HepG2 (cell line): ENCODE data around the gene NCOA7. TPM values are rescaled to one million over a fixed set of nuclear protein-coding genes. Genes with fewer than 3 reads are reported as not detected.

ENCODE experiments used
- AGO1 ChIP-seq: fragments of 200-400 bp; formaldehyde crosslinking; IDR thresholded peaks from 2 replicates; pipeline ENCODE4 v1.6.1; 2017; ENCODE audit warnings: mild to moderate bottlenecking, low read depth, low read length, moderate library complexity; ENCODE audit not compliant: poor library complexity, severe bottlenecking
- ASH2L ChIP-seq: fragments of 300-600, 200-600 bp; sonication (generic); IDR thresholded peaks from 2 replicates; pipeline ENCODE4 v1.7.0; 2017; ENCODE audit warnings: low read depth, mild to moderate bottlenecking, moderate library complexity, mixed read lengths, low read length; ENCODE audit not compliant: insufficient read length
- ATRX ChIP-seq: sonication (generic); formaldehyde crosslinking; IDR thresholded peaks from 2 replicates; pipeline ENCODE4 v1.4.0; 2020; ENCODE audit warnings: missing genetic modification reagents, borderline replicate concordance
- FOXM1 ChIP-seq: sonication (generic); formaldehyde crosslinking; IDR thresholded peaks from 2 replicates; pipeline ENCODE4 v1.5.0; 2020; ENCODE audit warnings: missing genetic modification reagents
- KAT7 ChIP-seq: IDR thresholded peaks from 2 replicates; pipeline ENCODE4 v1.6.1; 2018; ENCODE audit warnings: borderline replicate concordance, missing compliant biosample characterization
- KDM3A ChIP-seq: IDR thresholded peaks from 2 replicates; pipeline ENCODE4 v1.6.1; 2018; ENCODE audit warnings: low read depth, missing compliant biosample characterization
- NFKBIZ ChIP-seq: IDR thresholded peaks from 2 replicates; pipeline ENCODE4 v1.6.1; 2018; ENCODE audit warnings: missing genetic modification reagents, missing compliant biosample characterization
- REPIN1 ChIP-seq: sonication (generic); formaldehyde crosslinking; IDR thresholded peaks from 2 replicates; pipeline ENCODE4 v1.8.0; 2022; ENCODE audit warnings: missing genetic modification reagents, low read depth, mild to moderate bottlenecking, borderline replicate concordance
- TCF7L2 ChIP-seq: IDR thresholded peaks from 2 replicates; pipeline ENCODE4 v1.6.1; 2011; ENCODE audit warnings: mild to moderate bottlenecking, low read depth, low read length, moderate library complexity
- THAP11 ChIP-seq: IDR thresholded peaks from 2 replicates; pipeline ENCODE4 v1.6.1; 2016; ENCODE audit warnings: missing biosample characterization, missing genetic modification reagents
- U2AF1 ChIP-seq: fragments of 200-400 bp; formaldehyde crosslinking; optimal IDR thresholded peaks from 2 replicates; pipeline ENCODE3; 2017; ENCODE audit warnings: mild to moderate bottlenecking, low read depth, low read length
- YY1 ChIP-seq: IDR thresholded peaks from 2 replicates; pipeline ENCODE4 v1.6.1; 2011; ENCODE audit warnings: low read length, low read depth, moderate library complexity, mild to moderate bottlenecking; ENCODE audit not compliant: insufficient read depth, insufficient replicate concordance
- ZNF143 ChIP-seq: sonication (generic); formaldehyde crosslinking; IDR thresholded peaks from 2 replicates; pipeline ENCODE4 v1.4.0; 2020; ENCODE audit warnings: missing genetic modification reagents
- ZNF17 ChIP-seq: sonication (generic); formaldehyde crosslinking; IDR thresholded peaks from 2 replicates; pipeline ENCODE4 v1.5.0; 2020; ENCODE audit warnings: mild to moderate bottlenecking, missing genetic modification reagents
- ZNF264 ChIP-seq: sonication (generic); formaldehyde crosslinking; IDR thresholded peaks from 2 replicates; pipeline ENCODE4 v1.4.0; 2020; ENCODE audit warnings: missing genetic modification reagents
- ZNF296 ChIP-seq: sonication (generic); formaldehyde crosslinking; conservative IDR thresholded peaks from 2 replicates; pipeline ENCODE4 v1.5.0; 2020; ENCODE audit warnings: mild to moderate bottlenecking, missing genetic modification reagents
- ZNF343 ChIP-seq: sonication (generic); formaldehyde crosslinking; IDR thresholded peaks from 2 replicates; pipeline ENCODE4 v1.4.0; 2020; ENCODE audit warnings: mild to moderate bottlenecking, missing genetic modification reagents
- ZNF670 ChIP-seq: sonication (generic); formaldehyde crosslinking; IDR thresholded peaks from 2 replicates; pipeline ENCODE4 v1.8.0; 2022; ENCODE audit warnings: mild to moderate bottlenecking, missing genetic modification reagents, borderline replicate concordance
- ZNF780A ChIP-seq: sonication (generic); formaldehyde crosslinking; IDR thresholded peaks from 2 replicates; pipeline ENCODE4 v1.8.0; 2022; ENCODE audit warnings: mild to moderate bottlenecking, missing genetic modification reagents, moderate library complexity
- polyA plus RNA-seq, 8 experiments: library from polyadenylated mRNA; depleted of rRNA in 3 of 8; stranded (reverse) in 7 of 8; unstranded in 1 of 8; fragments of >200 nt; fragmentation: Illumina TruSeq in 4 of 8; extraction: Trizol in 4 of 8; gene quantifications; 2 replicates each; pipeline versions ENCODE4 v1.2.1 to v1.2.3, GENCODE V29; 2011 to 2016; ENCODE audit warnings: low read depth in 4 of 8, missing spikeins in 1 of 8, mixed read lengths in 1 of 8; ENCODE audit not compliant: insufficient read depth in 1 of 8
- total RNA-seq, 5 experiments: library from RNA; depleted of rRNA; stranded (reverse); fragments of >200 nt; fragmentation: Illumina TruSeq; extraction: Trizol; gene quantifications; 2 replicates each; pipeline ENCODE4 v1.2.3, GENCODE V29; 2016; ENCODE audit warnings: low read depth in 1 of 5
- TF ChIP-seq, protein P1 (sequence below): sonication (generic); formaldehyde crosslinking; IDR thresholded peaks from 2 replicates; pipeline ENCODE4 v1.8.0; 2023; ENCODE audit warnings: mild to moderate bottlenecking, missing genetic modification reagents
- TF ChIP-seq, protein P2 (sequence below): IDR thresholded peaks from 2 replicates; pipeline ENCODE4 v1.6.1; 2016
- TF ChIP-seq, protein P3 (sequence below): sonication (generic); formaldehyde crosslinking; IDR thresholded peaks from 2 replicates; pipeline ENCODE4 v1.5.0; 2020; ENCODE audit warnings: missing genetic modification reagents
- TF ChIP-seq, protein P4 (sequence below): sonication (generic); formaldehyde crosslinking; IDR thresholded peaks from 2 replicates; pipeline ENCODE4 v1.5.0; 2020; ENCODE audit warnings: mild to moderate bottlenecking, missing genetic modification reagents, borderline replicate concordance
- TF ChIP-seq, protein P5 (sequence below): sonication (generic); formaldehyde crosslinking; IDR thresholded peaks from 2 replicates; pipeline ENCODE4 v1.8.1; 2022; ENCODE audit warnings: mild to moderate bottlenecking, missing genetic modification reagents

The NCOA7 gene
- total and polyA plus RNA-seq, 2 of the 13 experiments (the other 11 are each of a cell fraction or from before 2014, with no cell fraction given): 13.6 to 20.8 TPM

DNA sequence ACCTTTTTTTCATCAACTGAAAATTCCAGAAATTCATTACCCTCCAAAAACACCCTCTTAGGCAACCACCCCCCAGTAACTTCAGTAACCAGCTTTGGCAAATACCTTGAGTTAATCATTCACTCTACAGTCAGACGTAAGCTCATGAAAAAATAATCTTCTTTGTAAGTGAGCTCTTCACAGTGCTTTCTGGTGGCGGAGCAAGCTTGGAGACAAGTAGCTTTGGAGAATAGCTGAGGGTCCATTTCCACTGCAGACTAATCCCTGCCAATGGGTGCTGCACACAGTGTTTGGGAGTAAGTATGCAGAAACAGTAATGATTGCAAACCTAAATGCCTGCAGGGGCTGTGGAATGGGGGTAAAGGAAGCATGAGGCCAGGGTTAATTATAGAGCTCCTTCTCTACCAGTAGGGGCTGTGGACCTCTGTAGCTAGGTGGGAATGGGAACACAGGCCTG, 109.0 kb downstream of the NCOA7 start (continued):
- TF ChIP-seq, protein P1, sequence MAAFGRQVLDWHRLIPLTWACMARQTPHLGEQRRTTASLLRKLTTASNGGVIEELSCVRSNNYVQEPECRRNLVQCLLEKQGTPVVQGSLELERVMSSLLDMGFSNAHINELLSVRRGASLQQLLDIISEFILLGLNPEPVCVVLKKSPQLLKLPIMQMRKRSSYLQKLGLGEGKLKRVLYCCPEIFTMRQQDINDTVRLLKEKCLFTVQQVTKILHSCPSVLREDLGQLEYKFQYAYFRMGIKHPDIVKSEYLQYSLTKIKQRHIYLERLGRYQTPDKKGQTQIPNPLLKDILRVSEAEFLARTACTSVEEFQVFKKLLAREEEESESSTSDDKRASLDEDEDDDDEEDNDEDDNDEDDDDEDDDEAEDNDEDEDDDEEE (CRISPR knock-in tag): no peak
- TF ChIP-seq ZNF143 (no peak), FOXM1 (CRISPR knock-in tag) (no peak), REPIN1 (CRISPR knock-in tag) (no peak), YY1 (no peak), ZNF264 (no peak), NFKBIZ (CRISPR knock-in tag) (no peak), ZNF343 (CRISPR knock-in tag) (no peak), ZNF296 (CRISPR knock-in tag) (no peak), KAT7 (CRISPR knock-in tag) (no peak; the same call in 1 of the 2 replicates), KDM3A (CRISPR knock-in tag) (no peak), THAP11 (CRISPR knock-in tag) (peak; percentile 17; the same call in 1 of the 2 replicates), ZNF17 (CRISPR knock-in tag) (no peak), ZNF670 (CRISPR knock-in tag) (no peak), ATRX (no peak), ASH2L (peak; percentile 74), TCF7L2 (no peak), ZNF780A (no peak), U2AF1 (no peak), AGO1 (no peak)
- TF ChIP-seq, protein P2, sequence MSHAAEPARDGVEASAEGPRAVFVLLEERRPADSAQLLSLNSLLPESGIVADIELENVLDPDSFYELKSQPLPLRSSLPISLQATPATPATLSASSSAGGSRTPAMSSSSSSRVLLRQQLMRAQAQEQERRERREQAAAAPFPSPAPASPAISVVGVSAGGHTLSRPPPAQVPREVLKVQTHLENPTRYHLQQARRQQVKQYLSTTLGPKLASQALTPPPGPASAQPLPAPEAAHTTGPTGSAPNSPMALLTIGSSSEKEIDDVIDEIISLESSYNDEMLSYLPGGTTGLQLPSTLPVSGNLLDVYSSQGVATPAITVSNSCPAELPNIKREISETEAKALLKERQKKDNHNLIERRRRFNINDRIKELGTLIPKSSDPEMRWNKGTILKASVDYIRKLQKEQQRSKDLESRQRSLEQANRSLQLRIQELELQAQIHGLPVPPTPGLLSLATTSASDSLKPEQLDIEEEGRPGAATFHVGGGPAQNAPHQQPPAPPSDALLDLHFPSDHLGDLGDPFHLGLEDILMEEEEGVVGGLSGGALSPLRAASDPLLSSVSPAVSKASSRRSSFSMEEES: peak; percentile 38; the same call in 1 of the 2 replicates
- TF ChIP-seq, protein P3, sequence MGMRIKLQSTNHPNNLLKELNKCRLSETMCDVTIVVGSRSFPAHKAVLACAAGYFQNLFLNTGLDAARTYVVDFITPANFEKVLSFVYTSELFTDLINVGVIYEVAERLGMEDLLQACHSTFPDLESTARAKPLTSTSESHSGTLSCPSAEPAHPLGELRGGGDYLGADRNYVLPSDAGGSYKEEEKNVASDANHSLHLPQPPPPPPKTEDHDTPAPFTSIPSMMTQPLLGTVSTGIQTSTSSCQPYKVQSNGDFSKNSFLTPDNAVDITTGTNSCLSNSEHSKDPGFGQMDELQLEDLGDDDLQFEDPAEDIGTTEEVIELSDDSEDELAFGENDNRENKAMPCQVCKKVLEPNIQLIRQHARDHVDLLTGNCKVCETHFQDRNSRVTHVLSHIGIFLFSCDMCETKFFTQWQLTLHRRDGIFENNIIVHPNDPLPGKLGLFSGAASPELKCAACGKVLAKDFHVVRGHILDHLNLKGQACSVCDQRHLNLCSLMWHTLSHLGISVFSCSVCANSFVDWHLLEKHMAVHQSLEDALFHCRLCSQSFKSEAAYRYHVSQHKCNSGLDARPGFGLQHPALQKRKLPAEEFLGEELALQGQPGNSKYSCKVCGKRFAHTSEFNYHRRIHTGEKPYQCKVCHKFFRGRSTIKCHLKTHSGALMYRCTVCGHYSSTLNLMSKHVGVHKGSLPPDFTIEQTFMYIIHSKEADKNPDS (CRISPR knock-in tag): no peak
- TF ChIP-seq, protein P4, sequence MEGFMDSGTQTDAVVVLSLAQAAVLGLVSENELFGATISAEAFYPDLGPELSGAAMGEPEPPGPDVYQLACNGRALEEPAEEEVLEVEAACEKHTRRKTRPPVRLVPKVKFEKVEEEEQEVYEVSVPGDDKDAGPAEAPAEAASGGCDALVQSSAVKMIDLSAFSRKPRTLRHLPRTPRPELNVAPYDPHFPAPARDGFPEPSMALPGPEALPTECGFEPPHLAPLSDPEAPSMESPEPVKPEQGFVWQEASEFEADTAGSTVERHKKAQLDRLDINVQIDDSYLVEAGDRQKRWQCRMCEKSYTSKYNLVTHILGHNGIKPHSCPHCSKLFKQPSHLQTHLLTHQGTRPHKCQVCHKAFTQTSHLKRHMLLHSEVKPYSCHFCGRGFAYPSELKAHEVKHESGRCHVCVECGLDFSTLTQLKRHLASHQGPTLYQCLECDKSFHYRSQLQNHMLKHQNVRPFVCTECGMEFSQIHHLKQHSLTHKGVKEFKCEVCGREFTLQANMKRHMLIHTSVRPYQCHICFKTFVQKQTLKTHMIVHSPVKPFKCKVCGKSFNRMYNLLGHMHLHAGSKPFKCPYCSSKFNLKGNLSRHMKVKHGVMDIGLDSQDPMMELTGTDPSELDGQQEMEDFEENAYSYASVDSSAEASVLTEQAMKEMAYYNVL: no peak
- TF ChIP-seq, protein P5, sequence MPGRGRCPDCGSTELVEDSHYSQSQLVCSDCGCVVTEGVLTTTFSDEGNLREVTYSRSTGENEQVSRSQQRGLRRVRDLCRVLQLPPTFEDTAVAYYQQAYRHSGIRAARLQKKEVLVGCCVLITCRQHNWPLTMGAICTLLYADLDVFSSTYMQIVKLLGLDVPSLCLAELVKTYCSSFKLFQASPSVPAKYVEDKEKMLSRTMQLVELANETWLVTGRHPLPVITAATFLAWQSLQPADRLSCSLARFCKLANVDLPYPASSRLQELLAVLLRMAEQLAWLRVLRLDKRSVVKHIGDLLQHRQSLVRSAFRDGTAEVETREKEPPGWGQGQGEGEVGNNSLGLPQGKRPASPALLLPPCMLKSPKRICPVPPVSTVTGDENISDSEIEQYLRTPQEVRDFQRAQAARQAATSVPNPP (CRISPR knock-in tag): no peak
